ENCODE measurements around the gene ATG14.
"Not testable (repeated sequence)": the region's sequence is repeated elsewhere in the genome, so short reads cannot be mapped to it uniquely, and the experiment has no call there.

ATG14 gene

GRCh38 chr14:55411426-55412389 is at the start of gene ATG14:
Gene ATG14, minus strand, starts transcription at chr14:55411830. Its CDS starts 8 bp downstream, at chr14:55411822.
- DNase-seq, result peak; percentile 92

DNA sequence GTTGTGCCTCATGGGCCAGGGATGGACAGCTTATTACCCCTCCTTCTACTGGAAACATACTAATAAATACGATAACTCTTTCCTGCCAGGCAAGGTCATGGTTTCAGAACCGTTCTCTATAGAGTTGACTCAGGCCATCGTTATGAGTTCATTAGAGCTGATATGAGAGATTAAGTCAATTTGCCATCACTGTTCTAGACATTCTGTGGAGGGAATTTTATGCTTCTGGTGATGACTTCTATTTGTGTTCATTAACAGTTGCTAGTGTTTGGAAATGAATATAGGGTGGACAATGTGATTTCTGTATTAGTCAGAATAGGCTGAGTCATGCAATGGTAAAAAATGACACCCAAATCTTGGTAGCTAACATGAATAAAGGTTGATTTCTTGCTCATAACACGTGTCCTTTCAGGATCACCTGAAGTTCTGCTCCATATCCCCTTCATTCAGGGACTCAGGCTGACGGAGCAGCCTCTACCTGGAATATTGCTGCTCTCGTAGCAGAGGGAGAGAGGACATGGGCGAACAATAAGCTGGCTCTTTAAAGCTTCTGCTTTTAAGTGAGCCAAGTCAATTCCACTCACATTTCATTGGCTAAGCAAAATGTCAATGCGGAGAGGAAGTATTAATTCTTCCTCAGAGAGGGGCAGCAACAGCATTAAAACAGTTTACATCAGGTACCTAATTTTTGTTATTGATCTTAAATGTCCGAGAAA is 47.3 kb upstream of the ATG14 start:
- DNase-seq, result no peak

- no peak for DNase-seq
These were observed 45.9 kb upstream of the ATG14 start for GRCh38 chr14:55457496-55457895.

DNA sequence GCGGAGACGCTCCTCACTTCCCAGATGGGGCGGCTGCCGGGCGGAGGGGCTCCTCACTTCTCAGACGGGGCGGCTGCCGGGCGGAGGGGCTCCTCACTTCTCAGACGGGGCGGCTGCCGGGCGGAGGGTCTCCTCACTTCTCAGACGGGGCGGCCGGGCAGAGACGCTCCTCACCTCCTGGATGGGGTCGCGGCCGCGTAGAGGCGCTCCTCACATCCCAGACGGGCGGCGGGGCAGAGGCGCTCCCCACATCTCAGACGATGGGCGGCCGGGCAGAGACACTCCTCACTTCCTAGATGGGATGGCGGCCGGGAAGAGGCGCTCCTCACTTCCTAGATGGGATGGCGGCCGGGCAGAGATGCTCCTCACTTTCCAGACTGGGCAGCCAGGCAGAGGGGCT is 44.8 kb upstream of the ATG14 start:
- not testable (repeated sequence) for DNase-seq

- peak; percentile 97 for DNase-seq
These were observed 42.8 kb upstream of the ATG14 start for GRCh38 chr14:55454264-55455002.

DNA sequence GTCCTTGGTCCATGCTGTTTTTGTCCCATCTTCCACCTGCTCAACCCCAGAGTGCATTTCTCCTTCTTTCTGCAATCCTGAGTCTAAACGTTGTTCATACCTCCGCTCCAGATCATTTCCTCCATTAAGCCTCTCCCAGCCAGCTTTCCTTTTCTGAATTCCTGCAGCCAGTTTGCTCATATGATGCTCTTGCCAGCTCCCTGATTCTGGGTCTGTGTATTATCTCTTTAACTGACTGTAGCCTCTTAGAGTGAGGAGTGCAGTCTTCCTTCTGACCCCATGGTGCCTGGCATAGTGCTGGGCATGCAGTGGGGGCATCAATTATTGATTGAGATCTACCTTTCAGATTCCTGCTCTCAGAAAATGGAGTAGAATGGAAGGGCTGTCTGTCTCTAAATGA is 40.3 kb upstream of the ATG14 start:
- DNase-seq, result no peak

GRCh38 chr14:55451398-55451797 is 39.8 kb upstream of the ATG14 start:
- DNase-seq, result no peak

DNA sequence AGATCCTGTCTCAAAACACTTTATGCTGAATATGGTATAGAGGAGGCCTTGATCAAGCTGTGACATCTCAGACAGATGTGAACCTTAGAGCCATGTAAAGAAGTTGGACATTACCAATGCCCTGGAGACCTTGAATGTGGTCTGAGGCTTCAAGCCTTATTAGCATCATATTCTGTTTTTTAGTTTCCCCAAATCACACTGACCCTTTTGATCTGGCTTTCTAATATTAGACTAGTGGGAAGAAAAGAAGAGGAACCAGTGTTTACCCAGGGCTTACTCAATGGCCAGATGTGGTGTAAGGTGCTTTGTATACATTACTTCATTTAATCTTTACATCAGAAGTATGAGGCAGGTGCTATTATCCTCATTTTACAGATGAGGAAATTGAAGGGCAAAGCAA is 39.4 kb upstream of the ATG14 start:
- DNase-seq, result no peak

DNA sequence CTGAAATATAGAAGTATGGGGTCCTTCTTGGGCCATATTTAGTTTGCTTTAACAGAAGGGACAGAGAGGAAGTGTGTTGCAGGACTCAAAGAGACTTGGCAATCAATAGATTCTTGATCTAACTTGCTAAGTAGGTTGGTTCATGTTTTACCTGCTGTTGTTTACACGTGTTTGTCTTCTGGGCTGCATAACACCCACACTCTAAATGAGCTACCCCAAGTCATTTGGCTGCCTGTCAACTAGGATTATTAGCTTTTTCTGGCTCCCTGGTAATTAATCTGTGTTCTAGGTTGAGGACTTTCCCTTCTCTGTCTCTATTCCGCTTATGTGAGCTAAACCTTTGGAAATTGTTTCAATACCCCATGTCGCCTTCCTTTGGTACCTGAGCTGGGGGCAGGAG is 38.9 kb upstream of the ATG14 start:
- no peak for DNase-seq

DNA sequence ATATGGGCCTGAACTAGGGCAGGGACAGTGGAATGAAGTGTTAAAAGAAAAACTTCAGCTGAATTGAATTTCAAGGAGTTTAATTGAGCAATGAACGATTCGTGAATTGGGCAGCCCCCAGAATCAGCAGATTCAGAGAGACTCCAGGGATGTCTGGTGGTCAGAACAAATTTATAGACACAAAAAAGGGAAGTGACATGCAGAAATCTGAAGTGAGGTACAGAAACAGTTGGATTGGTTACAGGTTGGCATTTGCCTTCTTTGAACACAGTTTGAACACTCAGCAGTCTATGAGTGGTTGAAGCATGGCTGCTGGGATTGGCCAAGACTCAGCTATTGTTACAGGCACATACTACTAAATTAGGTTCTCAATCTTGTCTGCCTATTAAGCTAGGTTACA is 38.5 kb upstream of the ATG14 start:
- DNase-seq, result no peak

GRCh38 chr14:55449116-55449515 is 37.5 kb upstream of the ATG14 start:
- no peak for DNase-seq

- DNase-seq, result peak; percentile 49
These were observed 36.5 kb upstream of the ATG14 start for GRCh38 chr14:55448141-55448614.

- DNase-seq, result no peak
These were observed 35.2 kb upstream of the ATG14 start for GRCh38 chr14:55446833-55447232.

DNA sequence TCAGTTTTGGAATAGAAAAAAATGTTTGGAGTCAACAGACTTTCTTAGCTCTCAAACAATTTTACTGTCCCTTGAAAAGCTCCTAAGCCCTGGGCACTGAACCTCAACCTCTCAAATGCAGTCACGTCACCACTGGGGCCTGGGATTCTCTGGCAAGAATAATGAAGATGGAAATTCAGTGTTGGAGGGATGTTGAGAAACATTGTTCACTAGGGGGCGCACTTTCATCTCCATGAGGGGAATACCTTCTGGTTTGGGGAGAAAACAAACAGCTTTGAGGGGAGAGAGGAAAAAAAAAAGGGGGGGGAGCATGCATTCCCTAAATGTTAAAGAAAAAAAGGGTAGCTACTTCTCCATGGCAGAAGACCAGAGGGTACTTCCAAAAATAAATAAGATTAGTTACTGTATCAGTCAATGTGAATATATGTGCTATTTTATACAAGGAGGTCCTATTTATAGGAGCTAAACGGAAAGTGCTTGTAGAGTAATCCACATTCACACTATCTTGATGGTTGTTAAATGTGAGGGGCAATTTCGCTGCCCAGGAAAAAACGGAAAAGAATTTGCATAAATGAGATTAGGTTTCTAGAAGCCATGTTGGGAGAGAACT is 34.6 kb upstream of the ATG14 start:
- peak; percentile 40 for DNase-seq

DNA sequence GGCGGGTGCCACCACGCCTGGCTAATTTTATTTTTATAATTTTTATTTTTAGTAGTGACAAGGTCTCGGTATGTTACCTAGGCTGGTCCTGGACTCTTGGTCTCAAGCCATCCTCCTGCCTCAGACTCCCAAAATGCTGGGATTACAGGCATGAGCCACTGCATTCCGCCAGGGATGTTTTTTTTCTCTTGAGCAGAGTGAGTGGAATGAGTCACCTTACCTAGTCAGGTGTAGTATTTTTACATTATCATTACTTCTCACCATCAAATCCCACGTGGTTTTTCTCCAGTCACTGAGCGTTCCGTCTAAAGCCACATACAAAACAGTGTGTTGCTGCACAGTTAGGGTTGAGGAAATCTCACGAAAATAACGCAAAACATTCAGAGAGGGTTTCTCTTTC is 29.7 kb upstream of the ATG14 start:
- DNase-seq, result no peak

DNA sequence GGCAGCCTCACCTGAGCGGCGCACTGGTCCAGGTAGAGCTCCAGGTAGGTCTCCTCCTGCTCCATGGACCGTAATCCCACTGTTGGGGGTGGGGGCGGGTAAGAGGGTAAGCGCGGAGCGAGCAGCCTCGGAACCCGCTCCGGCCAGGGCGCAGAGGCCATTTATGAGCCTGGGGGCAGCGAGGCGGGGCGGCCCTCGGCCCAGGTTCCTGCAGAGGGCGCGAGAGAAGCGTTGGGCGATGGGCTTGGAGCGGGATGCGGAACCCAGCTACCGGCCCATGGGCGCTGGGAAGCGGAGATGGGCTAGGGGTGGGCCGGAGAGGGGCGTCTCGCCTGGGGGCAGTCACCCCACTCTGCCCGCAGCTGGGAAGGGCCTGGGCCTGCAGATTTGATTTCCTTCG is 28.8 kb upstream of the ATG14 start, which contains the start of gene TBPL2:
TSS of gene TBPL2 (minus strand) at position 232 of the 400 bp plus-strand sequence. CDS start at position 65, 167 bp downstream.
- no peak for DNase-seq

DNA sequence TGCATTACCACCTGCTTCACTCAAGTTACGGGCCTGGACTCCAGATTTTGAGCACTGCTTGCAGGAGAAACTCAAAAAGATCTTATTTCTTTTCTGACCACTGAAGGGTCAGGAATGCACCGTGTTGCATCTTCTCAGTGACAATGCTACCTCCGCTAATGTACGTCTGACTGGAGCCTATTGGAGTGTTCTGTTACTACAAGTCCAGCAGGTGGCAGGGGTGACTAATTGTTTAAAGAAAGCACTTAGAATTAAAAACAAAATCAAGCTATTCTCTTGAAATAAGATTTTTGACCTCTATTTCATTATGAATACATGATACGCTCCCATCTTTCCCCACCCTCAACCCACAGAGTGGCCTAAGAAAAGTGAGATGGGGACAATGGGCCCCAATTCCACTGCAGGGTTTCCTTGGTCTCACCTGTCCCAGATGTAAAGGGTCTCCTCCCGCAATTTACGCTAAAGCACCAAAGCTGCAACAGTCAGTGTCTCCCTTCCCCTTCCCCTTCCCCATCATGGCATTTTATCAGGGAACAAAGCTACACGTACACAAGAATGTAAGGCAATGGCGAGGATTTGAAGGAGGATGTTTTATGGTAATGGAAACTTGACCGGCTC is 26.5 kb upstream of the ATG14 start:
- peak; percentile 60 for DNase-seq

GRCh38 chr14:55436931-55437330 is 25.3 kb upstream of the ATG14 start:
- no peak for DNase-seq

- DNase-seq, result no peak
These were observed 24.9 kb upstream of the ATG14 start for GRCh38 chr14:55436519-55436918.

GRCh38 chr14:55434805-55435174 is 23.2 kb upstream of the ATG14 start:
- no peak for DNase-seq

GRCh38 chr14:55433880-55434804 is 22.5 kb upstream of the ATG14 start:
- no peak for DNase-seq
